Measurements from ENCODE around the gene PPP1R3G. TPM values are rescaled to one million over a fixed set of nuclear protein-coding genes. Genes with fewer than 3 reads are reported as not detected.

Gene PPP1R3G
- total RNA-seq, 2 donors from 2014 or later: not detected

GRCh38 chr6:5078121-5078669 is 6.9 kb upstream of the PPP1R3G start:
- DNase-seq: no peak
- H3K9me3 Mint-ChIP-seq: peaks cover 2% of the 10 kb centered on the region
- H3K36me3 Mint-ChIP-seq (ENCODE audit: low read depth): no peaks in the 10 kb centered on the region
- WGBS, 2 experiments (ENCODE audit: insufficient coverage in 1 of 2, insufficient read length in 1 of 2): 75 to 80% methylated on average over 3 to 5 of the region's 5 CpGs
- Histone ChIP-seq H3K36me3 (ENCODE audit: control insufficient read depth, insufficient read depth, low read length) (no peaks in the 10 kb centered on the region), H3K9me3 (ENCODE audit: control insufficient read depth, low read length) (no peaks in the 10 kb centered on the region), H3K27me3 (ENCODE audit: control insufficient read depth, insufficient read depth, low read length, poor library complexity, severe bottlenecking) (peaks cover 14% of the 10 kb centered on the region), H3K4me1 (ENCODE audit: control insufficient read depth, insufficient read depth, low read length) (no peaks in the 10 kb centered on the region), H3K27ac (ENCODE audit: low read depth, low read length) (no peak overlapping the region), H3K4me3 (ENCODE audit: low read length) (no peak overlapping the region), H3K9ac (ENCODE audit: extremely low read depth, low read length, poor library complexity, severe bottlenecking) (no peak overlapping the region)
- no peaks in the 10 kb centered on the region for H3K4me1 Mint-ChIP-seq
- H3K27ac Mint-ChIP-seq: no peak overlapping the region
- peak; percentile 45 for TF ChIP-seq CTCF (conservative IDR thresholded peaks at IDR 0.05)
- no peak overlapping the region for H3K4me3 Mint-ChIP-seq
- H3K27me3 Mint-ChIP-seq (ENCODE audit: insufficient read depth): peaks cover 37% of the 10 kb centered on the region

- TF ChIP-seq CTCF (conservative IDR thresholded peaks at IDR 0.05): no peak
- no peak overlapping the region for H3K4me3 ChIP-seq (ENCODE audit: low read length)
- WGBS, 2 experiments (ENCODE audit: insufficient coverage in 1 of 2, insufficient read length in 1 of 2): 81 to 100% methylated on average over 2 of the region's 2 CpGs
- Mint-ChIP-seq H3K27me3 (ENCODE audit: insufficient read depth) (peaks cover 49% of the 10 kb centered on the region), H3K4me1 (no peaks in the 10 kb centered on the region), H3K27ac (no peak overlapping the region), H3K9me3 (peaks cover 2% of the 10 kb centered on the region), H3K36me3 (ENCODE audit: low read depth) (no peaks in the 10 kb centered on the region), H3K4me3 (no peak overlapping the region)
- no peaks in the 10 kb centered on the region for H3K36me3 ChIP-seq (ENCODE audit: control insufficient read depth, insufficient read depth, low read length)
- H3K27ac ChIP-seq (ENCODE audit: low read depth, low read length): no peak overlapping the region
- no peaks in the 10 kb centered on the region for H3K4me1 ChIP-seq (ENCODE audit: control insufficient read depth, insufficient read depth, low read length)
- H3K27me3 ChIP-seq (ENCODE audit: control insufficient read depth, insufficient read depth, low read length, poor library complexity, severe bottlenecking): peaks cover 29% of the 10 kb centered on the region
- no peaks in the 10 kb centered on the region for H3K9me3 ChIP-seq (ENCODE audit: control insufficient read depth, low read length)
- DNase-seq: no peak
- no peak overlapping the region for H3K9ac ChIP-seq (ENCODE audit: extremely low read depth, low read length, poor library complexity, severe bottlenecking)
Observed at GRCh38 chr6:5079692-5080091, 5.4 kb upstream of the PPP1R3G start.

GRCh38 chr6:5080574-5080973 is 4.6 kb upstream of the PPP1R3G start:
- Mint-ChIP-seq H3K27ac (no peak overlapping the region), H3K4me3 (no peak overlapping the region), H3K27me3 (ENCODE audit: insufficient read depth) (peaks cover 53% of the 10 kb centered on the region), H3K9me3 (no peaks in the 10 kb centered on the region), H3K36me3 (ENCODE audit: low read depth) (no peaks in the 10 kb centered on the region), H3K4me1 (no peaks in the 10 kb centered on the region)
- Histone ChIP-seq H3K27me3 (ENCODE audit: control insufficient read depth, insufficient read depth, low read length, poor library complexity, severe bottlenecking) (peaks cover 38% of the 10 kb centered on the region), H3K4me1 (ENCODE audit: control insufficient read depth, insufficient read depth, low read length) (no peaks in the 10 kb centered on the region), H3K9ac (ENCODE audit: extremely low read depth, low read length, poor library complexity, severe bottlenecking) (no peak overlapping the region), H3K27ac (ENCODE audit: low read depth, low read length) (no peak overlapping the region), H3K4me3 (ENCODE audit: low read length) (no peak overlapping the region), H3K36me3 (ENCODE audit: control insufficient read depth, insufficient read depth, low read length) (no peaks in the 10 kb centered on the region), H3K9me3 (ENCODE audit: control insufficient read depth, low read length) (no peaks in the 10 kb centered on the region)
- no peak for DNase-seq
- TF ChIP-seq CTCF (conservative IDR thresholded peaks at IDR 0.05): no peak
- 70 to 81% methylated on average over 3 of the region's 3 CpGs for WGBS, 2 experiments (ENCODE audit: insufficient coverage in 1 of 2, insufficient read length in 1 of 2)
